Common myeloid progenitor, CD34-positive (primary cell): Measurements from ENCODE around the gene ACP2.

ENCODE experiments used
- CTCF ChIA-PET: fragments of 350-600 bp; sonication (Branson Sonifier 250); formaldehyde crosslinking; loops from one replicate; lab custom pipeline; 2021; ENCODE audit warnings: antibody characterized with exemption; lab: Charles Lee
- POLR2A ChIA-PET: fragments of 350-600 bp; sonication (Branson Sonifier 250); formaldehyde crosslinking; loops from one replicate; lab custom pipeline; 2021; ENCODE audit warnings: antibody characterized with exemption; lab: Charles Lee
- DNase-seq, 3 donors: peaks; one replicate each; pipeline versions ENCODE4 v3.0.0 to v3.0.0-alpha.2; 2013
- H3K27ac ChIP-seq, 2 experiments: 1 replicate in 1 of 2; 2 replicates in 1 of 2; pipeline ENCODE4 v1.7.0; 2013; ENCODE audit warnings: inconsistent platforms in 2 of 2, low read length in 2 of 2, mild to moderate bottlenecking in 2 of 2, low read depth in 1 of 2, moderate library complexity in 1 of 2; ENCODE audit not compliant: severe bottlenecking in 2 of 2, insufficient read depth in 1 of 2, poor library complexity in 1 of 2
- H3K27me3 ChIP-seq, 5 experiments: replicated peaks in 2 of 5; 1 replicate in 3 of 5; 2 replicates in 2 of 5; pipeline versions ENCODE4 v1.6.1 to v1.7.0; 2013; ENCODE audit warnings: low read length in 4 of 5, mild to moderate bottlenecking in 2 of 5, moderate library complexity in 2 of 5, inconsistent platforms in 1 of 5; ENCODE audit not compliant: insufficient read depth in 5 of 5, control insufficient read depth in 4 of 5
- H3K36me3 ChIP-seq, 4 experiments: 1 replicate in 2 of 4; 2 replicates in 2 of 4; pipeline versions ENCODE4 v1.6.1 to v1.7.0; 2013; ENCODE audit warnings: low read length in 3 of 4, control low read depth in 1 of 4, mild to moderate bottlenecking in 1 of 4; ENCODE audit not compliant: control insufficient read depth in 4 of 4, insufficient read depth in 4 of 4
- H3K4me1 ChIP-seq, 4 experiments: 1 replicate in 3 of 4; 2 replicates in 1 of 4; pipeline versions ENCODE4 v1.6.1 to v1.7.1; 2013; ENCODE audit warnings: low read length in 3 of 4, mild to moderate bottlenecking in 3 of 4, control low read depth in 1 of 4, inconsistent platforms in 1 of 4, moderate library complexity in 1 of 4; ENCODE audit not compliant: control insufficient read depth in 4 of 4, insufficient read depth in 4 of 4; ENCODE audit errors: control extremely low read depth in 1 of 4
- H3K4me3 ChIP-seq, 7 experiments: 1 replicate in 4 of 7; 2 replicates in 3 of 7; pipeline versions ENCODE4 v1.5.1 to v1.7.0; 2013; ENCODE audit warnings: mild to moderate bottlenecking in 7 of 7, low read length in 6 of 7, moderate library complexity in 6 of 7, inconsistent platforms in 2 of 7, low read depth in 2 of 7, control low read depth in 1 of 7; ENCODE audit not compliant: insufficient read depth in 4 of 7, control insufficient read depth in 1 of 7; ENCODE audit errors: extremely low read depth in 1 of 7
- H3K9me3 ChIP-seq, 5 experiments: 1 replicate in 4 of 5; 2 replicates in 1 of 5; pipeline versions ENCODE4 v1.6.1 to v1.7.1; 2013; ENCODE audit warnings: low read length in 4 of 5, mild to moderate bottlenecking in 2 of 5, inconsistent platforms in 1 of 5, low read depth in 1 of 5, moderate library complexity in 1 of 5; ENCODE audit not compliant: control insufficient read depth in 4 of 5, insufficient read depth in 2 of 5; ENCODE audit errors: control extremely low read depth in 1 of 5
- WGBS: methylation state at CpG from one replicate; pipeline ENCODE4 v1.1.5; 2013; ENCODE audit not compliant: insufficient coverage; 5-methylcytosine and 5-hydroxymethylcytosine counted together

ACP2 gene

DNA sequence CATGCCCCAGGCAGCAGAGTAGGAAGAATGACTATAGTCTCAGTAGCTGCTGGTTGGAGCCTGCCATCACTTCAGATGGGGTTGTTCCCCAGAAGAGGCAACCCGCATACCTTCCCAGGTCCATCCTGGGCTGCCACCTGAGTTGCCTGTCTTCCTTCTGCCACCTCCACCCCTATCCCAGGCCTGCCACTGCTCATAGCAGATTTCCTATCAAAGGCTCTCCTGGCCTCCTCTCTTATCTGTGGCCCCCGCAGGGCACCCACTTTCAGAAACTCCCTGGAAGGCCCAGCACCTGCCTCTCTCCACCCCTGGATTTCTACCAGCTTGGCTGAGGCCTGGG lies 8.5 kb upstream of the ACP2 start:
- peaks cover 0 to 11% (median 7%) of the 10 kb centered on the region in 4 experiments for H3K36me3 ChIP-seq
- H3K27ac ChIP-seq: peak overlapping the region in 1 of 2 experiments; percentile 75
- H3K4me3 ChIP-seq: peak overlapping the region in 4 of 7 experiments; percentile 61 to 77 (median 70)
- no peaks in the 10 kb centered on the region for H3K9me3 ChIP-seq
- POLR2A ChIA-PET: interaction anchor here (0.5 to 0.9 kb wide), 2 partner anchors 70 to 253 kb away, joined by 3 read pairs; no protein-coding TSS in a partner anchor
- no peaks in the 10 kb centered on the region for H3K27me3 ChIP-seq
- CTCF ChIA-PET: interaction anchor here (0.8 to 13.0 kb wide), 9 partner anchors 9 to 78 kb away, joined by 3 to 145 read pairs (median 33); partner anchors contain the start of genes ACP2, ARFGAP2 and DDB2
- 85% methylated on average over 1 of the region's 2 CpGs for WGBS
- H3K4me1 ChIP-seq: peaks cover 14 to 57% (median 55%) of the 10 kb centered on the region in 4 experiments
- no peak for DNase-seq

DNA sequence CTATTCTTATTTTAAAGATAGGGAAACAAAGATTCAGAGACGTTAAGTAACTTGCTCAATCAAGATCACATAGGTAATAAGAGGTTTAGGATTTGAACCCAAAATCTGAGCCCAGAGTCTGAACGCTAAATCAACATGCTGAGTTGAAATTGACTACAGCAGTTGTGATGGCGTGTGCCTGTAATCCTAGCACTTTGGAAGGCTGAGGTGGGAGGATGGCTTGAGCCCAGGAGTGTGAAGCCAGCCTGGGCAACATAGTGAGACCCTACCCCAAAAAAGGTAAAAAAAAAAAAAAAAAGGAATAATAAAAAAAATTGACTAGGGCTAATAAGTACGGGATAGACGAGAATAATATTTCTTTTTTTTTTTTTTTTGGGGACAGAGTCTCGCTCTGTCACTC lies 7.8 kb upstream of the ACP2 start:
- no peak overlapping the region for H3K27ac ChIP-seq
- whole genome bisulfite sequencing: 100% methylated on average over 2 of the region's 6 CpGs
- ChIA-PET CTCF (interaction anchor here (3.9 to 13.0 kb wide), 5 partner anchors 8 to 77 kb away, joined by 27 to 145 read pairs (median 64); partner anchors contain the start of genes ACP2 and ARFGAP2), POLR2A (interaction anchor here (0.5 kb wide), 1 partner anchor 252 kb away, joined by 3 read pairs; no protein-coding TSS in a partner anchor)
- no peak overlapping the region for H3K4me3 ChIP-seq
- peaks cover 14 to 56% (median 54%) of the 10 kb centered on the region in 4 experiments for H3K4me1 ChIP-seq
- no peaks in the 10 kb centered on the region for H3K9me3 ChIP-seq
- no peaks in the 10 kb centered on the region for H3K27me3 ChIP-seq
- no peak for DNase-seq
- peaks cover 0 to 7% (median 4%) of the 10 kb centered on the region in 4 experiments for H3K36me3 ChIP-seq

DNA sequence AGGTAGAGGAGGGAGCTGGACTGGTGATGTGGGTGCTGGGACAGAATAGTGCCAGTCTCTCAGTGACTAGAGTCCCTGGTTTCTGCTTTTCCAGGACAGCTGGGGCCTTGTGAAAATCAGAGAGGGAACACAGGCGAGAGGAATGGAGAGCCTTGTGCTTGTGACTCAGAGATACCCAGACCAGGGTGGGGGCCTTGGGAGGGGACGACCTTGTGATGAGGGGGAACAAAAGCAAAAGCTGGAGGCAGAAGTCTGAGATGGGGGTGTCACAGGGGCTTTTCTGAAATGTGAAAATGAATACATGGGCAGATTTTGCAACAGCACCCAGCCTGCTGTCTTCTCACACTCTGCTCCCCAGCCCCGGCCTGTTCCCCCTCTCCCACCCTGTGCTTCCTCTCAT lies 5.8 kb upstream of the ACP2 start:
- Histone ChIP-seq H3K27me3 (no peaks in the 10 kb centered on the region), H3K4me3 (no peak overlapping the region), H3K9me3 (no peaks in the 10 kb centered on the region), H3K4me1 (peaks cover 12 to 47% (median 39%) of the 10 kb centered on the region in 4 experiments), H3K36me3 (peaks cover 0 to 2% (median under 1%) of the 10 kb centered on the region in 4 experiments), H3K27ac (peak overlapping the region in 1 of 2 experiments; percentile 60)
- CTCF ChIA-PET: interaction anchor here (0.6 to 2.4 kb wide), 9 partner anchors 8 to 76 kb away, joined by 3 to 6 read pairs (median 4); no protein-coding TSS in a partner anchor
- 37% methylated on average over 2 of the region's 3 CpGs for WGBS
- DNase-seq: peak in 2 of 3 donors; percentile 67
- POLR2A ChIA-PET: no interaction called here

- POLR2A ChIA-PET: no interaction called here
- H3K4me1 ChIP-seq: peaks cover 7 to 43% (median 36%) of the 10 kb centered on the region in 4 experiments
These were observed 5.0 kb upstream of the ACP2 start for GRCh38 chr11:47253660-47254059.

GRCh38 chr11:47251751-47252150 lies 3.1 kb upstream of the ACP2 start:
- CTCF ChIA-PET: interaction anchor here (0.9 to 9.7 kb wide), 4 partner anchors 11 to 67 kb away, joined by 3 to 145 read pairs (median 6); partner anchors contain the start of gene NR1H3
- Histone ChIP-seq H3K9me3 (no peaks in the 10 kb centered on the region), H3K27me3 (no peaks in the 10 kb centered on the region), H3K4me1 (peaks cover 13 to 33% (median 29%) of the 10 kb centered on the region in 4 experiments), H3K36me3 (peaks cover 0 to 2% (median 2%) of the 10 kb centered on the region in 4 experiments), H3K27ac (no peak overlapping the region), H3K4me3 (no peak overlapping the region)
- no peak for DNase-seq
- WGBS: no CpG with 5 or more reads among the region's 3 CpGs
- POLR2A ChIA-PET: interaction anchor here (0.7 kb wide), 1 partner anchor 465 kb away, joined by 3 read pairs; no protein-coding TSS in a partner anchor

More at GRCh38 chr11:47253660-47254059, 5.0 kb upstream of the ACP2 start:
- H3K4me3 ChIP-seq: no peak overlapping the region
- H3K9me3 ChIP-seq: no peaks in the 10 kb centered on the region
- peaks cover 0 to 2% (median under 1%) of the 10 kb centered on the region in 4 experiments for H3K36me3 ChIP-seq
- WGBS: 100% methylated on average over 2 of the region's 2 CpGs
- DNase-seq: no peak
- H3K27ac ChIP-seq: no peak overlapping the region
- CTCF ChIA-PET: interaction anchor here (0.9 to 2.4 kb wide), 5 partner anchors 9 to 75 kb away, joined by 3 to 6 read pairs (median 4); no protein-coding TSS in a partner anchor
- H3K27me3 ChIP-seq: no peaks in the 10 kb centered on the region

DNA sequence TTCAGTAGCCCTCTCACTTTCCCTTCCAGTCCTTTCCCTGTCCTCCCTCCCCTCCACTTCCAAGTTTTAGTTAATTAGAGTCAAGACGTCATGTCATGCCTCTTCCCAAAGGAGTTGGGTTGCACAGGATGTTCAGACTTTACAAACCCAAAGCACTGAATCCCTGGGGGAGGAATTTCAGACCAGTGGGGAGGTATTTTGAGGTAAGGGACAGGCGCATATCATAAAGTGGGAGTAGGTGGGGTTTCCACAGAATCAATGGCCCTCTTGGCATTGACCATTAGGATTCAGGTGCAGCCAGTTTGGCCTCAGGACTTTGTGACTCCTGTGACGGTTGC lies 733 bp upstream of the ACP2 start:
- H3K27me3 ChIP-seq: no peaks in the 10 kb centered on the region
- peak overlapping the region; percentile 94 to 97 for H3K27ac ChIP-seq
- ChIA-PET CTCF (interaction anchor here (1.1 to 9.7 kb wide), 7 partner anchors 13 to 161 kb away, joined by 3 to 145 read pairs (median 8); partner anchors contain the start of genes DDB2 and NR1H3), POLR2A (interaction anchor here (0.6 to 1.8 kb wide), 8 partner anchors 10 to 631 kb away, joined by 3 to 9 read pairs (median 4); partner anchors contain the start of genes DDB2 and MADD)
- H3K36me3 ChIP-seq: peaks cover 9 to 19% (median 14%) of the 10 kb centered on the region in 4 experiments
- 94% methylated on average over 2 of the region's 3 CpGs for WGBS
- H3K4me1 ChIP-seq: peaks cover 11 to 25% (median 19%) of the 10 kb centered on the region in 4 experiments
- no peaks in the 10 kb centered on the region for H3K9me3 ChIP-seq
- peak overlapping the region; percentile 75 to 99 (median 94) for H3K4me3 ChIP-seq
- no peak for DNase-seq
